HepG2 (cell line): Measurements from ENCODE around the gene ZBED1.

Source experiments
- BHLHE40 ChIP-seq: IDR thresholded peaks from 2 replicates; pipeline ENCODE4 v1.6.1; 2011; ENCODE audit warnings: low read length, improper control_type of control experiment
- CC2D1A ChIP-seq: sonication (generic); formaldehyde crosslinking; IDR thresholded peaks from 2 replicates; pipeline ENCODE4 v1.8.1; 2023; ENCODE audit warnings: mild to moderate bottlenecking, missing genetic modification reagents

DNA sequence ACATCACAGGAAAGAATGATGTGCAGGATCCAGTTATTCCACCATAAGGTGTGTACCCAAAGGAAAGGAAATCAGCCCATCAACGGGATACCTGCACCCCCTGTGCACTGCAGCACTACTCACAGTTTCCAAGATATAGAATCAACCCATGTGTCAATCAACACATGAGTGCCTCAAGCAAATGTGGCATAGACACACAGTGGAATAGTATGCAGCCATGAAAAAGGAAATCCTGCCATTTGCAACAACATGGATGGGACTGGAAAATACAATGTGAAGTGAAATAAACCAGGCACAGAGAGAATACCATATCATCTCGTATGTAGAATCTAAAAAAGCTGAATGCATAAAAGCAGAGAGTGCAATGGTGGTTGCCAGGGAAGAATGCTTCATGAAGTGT, 53.3 kb downstream of the ZBED1 start:
- TF ChIP-seq CC2D1A (no peak), BHLHE40 (no peak)
